Measurements from ENCODE around the gene ARL6IP5. TPM values are rescaled to one million over a fixed set of nuclear protein-coding genes. Genes with fewer than 3 reads are reported as not detected.

ARL6IP5 gene
- total RNA-seq, 1 experiment from 2014 or later: 30.0 TPM

GRCh38 chr3:69105320-69105719, 20.6 kb downstream of the ARL6IP5 start:
- no peaks in the 10 kb centered on the region for H3K27me3 ChIP-seq (ENCODE audit: insufficient read depth, low read length)
- H3K9me2 ChIP-seq (ENCODE audit: insufficient read depth): no peaks in the 10 kb centered on the region
- no peak overlapping the region for H3K4me3 ChIP-seq (replicated peaks in 1 of 2; ENCODE audit: low read depth in 1 of 2, low read length in 2 of 2)
- no peak overlapping the region for H2AFZ ChIP-seq (ENCODE audit: low read depth, low read length, poor library complexity, severe bottlenecking)
- H3K36me3 ChIP-seq (ENCODE audit: control insufficient read depth in 1 of 2, insufficient read depth in 2 of 2, low read length in 2 of 2): no peaks in the 10 kb centered on the region; a peak in 2 of 4 replicates
- CTCF ChIA-PET: no interaction called here
- intact Hi-C loops (cut with micrococcal nuclease): no loop called here
- RAD21 ChIA-PET (ENCODE audit: low non-redundant PET in 1 of 2, low total read pairs in 2 of 2, uncharacterized antibody in 2 of 2, unreplicated experiment in 2 of 2): no interaction called here
- H3K79me2 ChIP-seq (ENCODE audit: insufficient read depth, low read length): no peaks in the 10 kb centered on the region
- DNase-seq (ENCODE audit: low read depth, low spot score) (no peak), ATAC-seq (no peak)
- H3K27ac ChIP-seq (ENCODE audit: low read depth, low read length): no peak overlapping the region
- no TSS peak for BruUV-seq (replicated peaks)
- H3K9me3 ChIP-seq (ENCODE audit: control insufficient read depth in 1 of 2, insufficient read depth in 1 of 2, low read depth in 1 of 2, low read length in 2 of 2): no peaks in the 10 kb centered on the region
- TF ChIP-seq YY1 (IDR thresholded peaks at IDR 0.05; ENCODE audit: extremely low read depth, insufficient replicate concordance, low read depth, low read length) (no peak), ATF3 (IDR thresholded peaks at IDR 0.05) (no peak), CTCF (IDR thresholded peaks at IDR 0.05 in 2 of 3, conservative IDR thresholded peaks at IDR 0.05 in 1 of 3; ENCODE audit: borderline replicate concordance in 1 of 3, insufficient read depth in 1 of 3, low read depth in 2 of 3, low read length in 2 of 3) (no peak), SP1 (IDR thresholded peaks at IDR 0.05; ENCODE audit: low read depth) (no peak), TCF7L2 (IDR thresholded peaks at IDR 0.05; ENCODE audit: borderline replicate concordance, extremely low read depth, insufficient read depth, insufficient read length) (no peak), ZNF274 (IDR thresholded peaks at IDR 0.05; ENCODE audit: low read depth, low read length) (no peak), EGR1 (IDR thresholded peaks at IDR 0.05; ENCODE audit: low read depth) (no peak), CBX3 (IDR thresholded peaks at IDR 0.05; ENCODE audit: low read depth) (no peak), EZH2phosphoT487 (IDR thresholded peaks at IDR 0.05; ENCODE audit: borderline replicate concordance) (no peak)
- no peaks in the 10 kb centered on the region for H3K4me1 ChIP-seq (ENCODE audit: control insufficient read depth in 1 of 2, insufficient read depth in 2 of 2, low read length in 2 of 2)
- no peak overlapping the region for H3K9ac ChIP-seq (ENCODE audit: low read length)
- H4K20me1 ChIP-seq (ENCODE audit: insufficient read depth): no peaks in the 10 kb centered on the region
- no peak overlapping the region for H3K4me2 ChIP-seq (ENCODE audit: low read length)
- POLR2A ChIA-PET: no interaction called here

All from HCT116 (cell line).